WTC11 (cell line): ENCODE data around the gene FAM111A. TPM values are rescaled to one million over a fixed set of nuclear protein-coding genes. Genes with fewer than 3 reads are reported as not detected.

Experiments used
- ATAC-seq: fragments of 200-7000 bp; cut with Tn5 transposase; 2 replicates; pipeline ENCODE4 v1.10.0; 2021; ENCODE audit warnings: mild to moderate bottlenecking, moderate library complexity
- CTCF ChIA-PET: fragments of 300-600 bp; sonication (Branson Sonifier 250); formaldehyde crosslinking; loops from one replicate; lab custom pipeline; 2021; ENCODE audit warnings: antibody characterized with exemption; lab: Charles Lee
- POLR2A ChIA-PET: fragments of 350-600 bp; sonication (Branson Sonifier 250); formaldehyde crosslinking; loops from one replicate; lab custom pipeline; 2021; ENCODE audit warnings: antibody characterized with exemption; lab: Charles Lee
- DNase-seq: peaks from one replicate; pipeline ENCODE4 v3.0.0; 2021; ENCODE audit warnings: low spot score
- H3K27ac Mint-ChIP-seq: 2 replicates; pipeline ENCODE4 v1.8.0; 2021; ENCODE audit warnings: mixed read lengths
- H3K27me3 Mint-ChIP-seq: 2 replicates; pipeline ENCODE4 v1.8.0; 2021; ENCODE audit warnings: low read depth, mild to moderate bottlenecking, moderate library complexity, mixed read lengths
- H3K36me3 Mint-ChIP-seq: 2 replicates; pipeline ENCODE4 v1.8.0; 2021; ENCODE audit warnings: mixed read lengths
- H3K4me1 Mint-ChIP-seq: 2 replicates; pipeline ENCODE4 v1.8.0; 2022; ENCODE audit warnings: mixed read lengths
- H3K4me3 Mint-ChIP-seq: 2 replicates; pipeline ENCODE4 v1.8.0; 2021; ENCODE audit warnings: mild to moderate bottlenecking, moderate library complexity, mixed read lengths
- H3K9me3 Mint-ChIP-seq: 2 replicates; pipeline ENCODE4 v1.8.0; 2021; ENCODE audit warnings: mixed read lengths
- ESRRA ChIP-seq: sonication (generic); formaldehyde crosslinking; IDR thresholded peaks from 2 replicates; pipeline ENCODE4 v1.8.1; 2022; ENCODE audit warnings: mild to moderate bottlenecking, missing genetic modification reagents, borderline replicate concordance
- ETV6 ChIP-seq: sonication (generic); formaldehyde crosslinking; IDR thresholded peaks from 2 replicates; pipeline ENCODE4 v1.8.1; 2022; ENCODE audit warnings: mild to moderate bottlenecking, missing genetic modification reagents
- GABPB1 ChIP-seq: sonication (generic); formaldehyde crosslinking; IDR thresholded peaks from 2 replicates; pipeline ENCODE4 v1.8.1; 2023; ENCODE audit warnings: mild to moderate bottlenecking, missing genetic modification reagents
- GTF2I ChIP-seq: fragments of 250-450 bp; sonication (Bioruptor Pico); conservative IDR thresholded peaks from 2 replicates; pipeline ENCODE4 v1.4.0; 2021; ENCODE audit warnings: mild to moderate bottlenecking
- JAZF1 ChIP-seq: fragments of 250-450 bp; sonication (Bioruptor Pico); IDR thresholded peaks from 2 replicates; pipeline ENCODE4 v1.9.0; 2021; ENCODE audit warnings: moderate library complexity, mild to moderate bottlenecking, inconsistent platforms
- MYBL2 ChIP-seq: sonication (generic); formaldehyde crosslinking; IDR thresholded peaks from 2 replicates; pipeline ENCODE4 v1.8.1; 2023; ENCODE audit warnings: mild to moderate bottlenecking, moderate library complexity, missing genetic modification reagents
- NR3C1 ChIP-seq: sonication (generic); formaldehyde crosslinking; conservative IDR thresholded peaks from 2 replicates; pipeline ENCODE4 v1.8.1; 2023; ENCODE audit warnings: low read depth, mild to moderate bottlenecking, missing genetic modification reagents
- SMAD3 ChIP-seq: sonication (generic); formaldehyde crosslinking; IDR thresholded peaks from 2 replicates; pipeline ENCODE4 v1.8.0; 2022; ENCODE audit warnings: missing genetic modification reagents, mild to moderate bottlenecking, borderline replicate concordance
- TEAD1 ChIP-seq: sonication (generic); formaldehyde crosslinking; IDR thresholded peaks from 2 replicates; pipeline ENCODE4 v1.8.0; 2022; ENCODE audit warnings: mild to moderate bottlenecking, missing genetic modification reagents
- TP53 ChIP-seq: sonication (generic); formaldehyde crosslinking; IDR thresholded peaks from 2 replicates; pipeline ENCODE4 v1.8.1; 2023; ENCODE audit warnings: mild to moderate bottlenecking, missing genetic modification reagents
- ZNF138 ChIP-seq: sonication (generic); formaldehyde crosslinking; conservative IDR thresholded peaks from 2 replicates; pipeline ENCODE4 v1.8.1; 2022; ENCODE audit warnings: mild to moderate bottlenecking, moderate library complexity, missing genetic modification reagents
- ZNF317 ChIP-seq: sonication (generic); formaldehyde crosslinking; IDR thresholded peaks from 2 replicates; pipeline ENCODE4 v1.8.1; 2023; ENCODE audit warnings: low read depth, mild to moderate bottlenecking, moderate library complexity, missing genetic modification reagents, borderline replicate concordance
- ZNF396 ChIP-seq: fragments of 250-450 bp; sonication (Bioruptor Pico); IDR thresholded peaks from 2 replicates; pipeline ENCODE4 v1.8.0; 2021; ENCODE audit warnings: mild to moderate bottlenecking, moderate library complexity, borderline replicate concordance
- total RNA-seq: library from RNA; stranded (reverse); gene quantifications from 3 replicates; pipeline ENCODE4 v1.2.3, GENCODE V29; 2021
- TF ChIP-seq, protein P1 (sequence below): fragments of 250-450 bp; sonication (Bioruptor Pico); IDR thresholded peaks from 2 replicates; pipeline ENCODE4 v1.9.0; 2021; ENCODE audit warnings: moderate library complexity, mild to moderate bottlenecking, inconsistent platforms, borderline replicate concordance
- TF ChIP-seq, protein P2 (sequence below): sonication (generic); formaldehyde crosslinking; IDR thresholded peaks from 2 replicates; pipeline ENCODE4 v1.8.0; 2022; ENCODE audit warnings: mild to moderate bottlenecking, missing genetic modification reagents
- TF ChIP-seq, protein P3 (sequence below): sonication (generic); formaldehyde crosslinking; IDR thresholded peaks from 2 replicates; pipeline ENCODE4 v1.8.1; 2023; ENCODE audit warnings: mild to moderate bottlenecking, moderate library complexity, missing genetic modification reagents
- TF ChIP-seq, protein P4 (sequence below): sonication (generic); formaldehyde crosslinking; conservative IDR thresholded peaks from 2 replicates; pipeline ENCODE4 v1.8.1; 2023; ENCODE audit warnings: mild to moderate bottlenecking, low read depth, missing genetic modification reagents, moderate library complexity
- TF ChIP-seq, protein P5 (sequence below): fragments of 250-450 bp; sonication (Bioruptor Pico); IDR thresholded peaks from 2 replicates; pipeline ENCODE4 v1.9.0; 2021; ENCODE audit warnings: mild to moderate bottlenecking
- TF ChIP-seq, protein P6 (sequence below): sonication (generic); formaldehyde crosslinking; IDR thresholded peaks from 2 replicates; pipeline ENCODE4 v1.8.1; 2022; ENCODE audit warnings: missing genetic modification reagents, borderline replicate concordance
- TF ChIP-seq, protein P7 (sequence below): fragments of 250-450 bp; sonication (Bioruptor Pico); conservative IDR thresholded peaks from 2 replicates; pipeline ENCODE4 v1.9.0; 2021; ENCODE audit warnings: mild to moderate bottlenecking
- TF ChIP-seq, protein P8 (sequence below): fragments of 250-450 bp; sonication (Bioruptor Pico); IDR thresholded peaks from 2 replicates; pipeline ENCODE4 v2.1.2; 2022; ENCODE audit warnings: mild to moderate bottlenecking, moderate library complexity

The FAM111A gene
- total RNA-seq, 1 experiment from 2014 or later, result 18.8 TPM

DNA sequence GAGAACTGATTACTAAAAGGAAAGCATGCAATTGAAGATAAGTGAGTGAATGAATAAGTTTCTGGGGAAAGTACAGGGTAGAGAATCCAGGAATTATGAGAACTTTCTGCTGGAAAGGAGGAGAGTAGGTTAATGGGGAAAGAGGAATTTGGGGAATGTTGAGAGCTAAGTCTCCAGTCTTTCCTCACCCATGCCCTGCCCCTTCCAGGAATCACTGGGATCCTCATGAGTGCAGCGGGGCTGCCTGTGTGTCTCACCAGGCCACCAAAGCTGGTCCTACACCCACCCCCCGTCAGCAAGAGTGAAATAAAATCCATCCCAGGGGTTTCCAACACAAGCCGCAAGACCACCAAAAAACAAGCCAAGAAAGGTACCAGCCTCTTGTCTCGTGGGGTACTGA is 46.3 kb downstream of the FAM111A start:
- CTCF ChIA-PET, result no interaction called here
- no peaks in the 10 kb centered on the region for H3K9me3 Mint-ChIP-seq
- POLR2A ChIA-PET, result no interaction called here
- no peak for DNase-seq
- H3K27me3 Mint-ChIP-seq, result no peaks in the 10 kb centered on the region
- no peak overlapping the region for H3K27ac Mint-ChIP-seq
- H3K4me3 Mint-ChIP-seq, result no peak overlapping the region
- peaks cover 34% of the 10 kb centered on the region for H3K36me3 Mint-ChIP-seq
- peaks cover 16% of the 10 kb centered on the region for H3K4me1 Mint-ChIP-seq
- no peak for ATAC-seq
- TF ChIP-seq NR3C1, result no peak
- TF ChIP-seq MYBL2 (CRISPR knock-in tag), result no peak
- TF ChIP-seq ZNF138, result no peak

DNA sequence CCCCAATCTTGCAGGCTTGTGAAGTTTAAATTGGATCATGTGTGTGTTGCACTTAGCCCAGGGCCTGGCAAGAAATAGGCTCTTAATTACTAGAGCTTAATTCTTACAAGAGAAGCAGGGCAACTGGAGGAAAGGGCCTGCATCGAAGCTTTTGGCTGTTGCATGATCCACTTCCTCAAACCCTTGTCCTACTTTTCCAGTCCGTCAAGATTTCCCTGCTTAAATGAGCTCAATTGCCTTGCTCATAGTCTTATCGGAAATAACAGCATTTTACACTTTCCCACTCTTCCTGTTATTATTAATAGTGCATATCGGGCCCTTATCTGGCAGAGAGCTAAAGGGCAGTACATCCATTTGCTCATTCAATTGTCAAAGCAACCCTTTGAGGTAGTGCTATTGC is 47.3 kb downstream of the FAM111A start:
- Mint-ChIP-seq H3K27ac (no peak overlapping the region), H3K36me3 (peaks cover 44% of the 10 kb centered on the region), H3K4me1 (peaks cover 8% of the 10 kb centered on the region), H3K4me3 (no peak overlapping the region), H3K9me3 (no peaks in the 10 kb centered on the region), H3K27me3 (no peaks in the 10 kb centered on the region)
- ChIA-PET POLR2A (no interaction called here), CTCF (interaction anchor here (1.0 to 3.1 kb wide), 4 partner anchors 11 to 32 kb away, joined by 3 to 13 read pairs (median 5); partner anchors contain the start of gene DTX4)
- TF ChIP-seq, protein P1, sequence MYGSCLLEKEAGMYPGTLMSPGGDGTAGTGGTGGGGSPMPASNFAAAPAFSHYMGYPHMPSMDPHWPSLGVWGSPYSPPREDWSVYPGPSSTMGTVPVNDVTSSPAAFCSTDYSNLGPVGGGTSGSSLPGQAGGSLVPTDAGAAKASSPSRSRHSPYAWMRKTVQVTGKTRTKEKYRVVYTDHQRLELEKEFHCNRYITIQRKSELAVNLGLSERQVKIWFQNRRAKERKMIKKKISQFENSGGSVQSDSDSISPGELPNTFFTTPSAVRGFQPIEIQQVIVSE, result no peak
- TF ChIP-seq ZNF396 (CRISPR knock-in tag) (no peak), GTF2I (CRISPR knock-in tag) (no peak), ETV6 (CRISPR knock-in tag) (no peak)
- no peak for ATAC-seq
- no peak for DNase-seq

DNA sequence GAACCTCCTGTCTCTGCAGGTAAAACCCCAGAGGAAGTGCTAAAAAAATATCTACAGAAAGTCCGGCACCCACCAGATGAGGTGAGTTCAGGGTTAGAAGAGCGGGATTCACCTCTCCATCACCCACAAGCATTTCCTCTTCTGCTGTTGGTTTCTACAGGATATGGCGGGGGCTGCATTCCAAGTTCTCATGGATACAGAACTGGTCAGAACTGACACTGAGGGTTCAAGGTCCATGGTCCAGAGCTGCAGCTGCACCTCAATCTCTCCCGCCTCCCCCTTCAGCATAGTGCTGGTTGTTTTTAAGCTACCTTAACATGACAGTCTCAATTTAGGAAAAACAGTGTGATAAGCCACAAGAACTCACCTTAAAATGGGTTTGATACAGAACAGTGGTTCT is 48.4 kb downstream of the FAM111A start:
- Mint-ChIP-seq H3K36me3 (peaks cover 55% of the 10 kb centered on the region), H3K4me1 (peaks cover 2% of the 10 kb centered on the region), H3K9me3 (peaks cover 8% of the 10 kb centered on the region), H3K27me3 (no peaks in the 10 kb centered on the region), H3K27ac (no peak overlapping the region), H3K4me3 (no peak overlapping the region)
- ATAC-seq (no peak), DNase-seq (no peak)
- CTCF ChIA-PET, result interaction anchor here (2.0 to 3.1 kb wide), 2 partner anchors 10 to 19 kb away, joined by 7 to 13 read pairs; partner anchors contain the start of gene DTX4
- POLR2A ChIA-PET, result no interaction called here
- TF ChIP-seq ESRRA (no peak), ETV6 (CRISPR knock-in tag) (no peak), ZNF317 (CRISPR knock-in tag) (no peak), TEAD1 (CRISPR knock-in tag) (no peak), SMAD3 (CRISPR knock-in tag) (no peak), JAZF1 (CRISPR knock-in tag) (no peak), TP53 (CRISPR knock-in tag) (no peak), GABPB1 (CRISPR knock-in tag) (no peak)
- TF ChIP-seq, protein P2, sequence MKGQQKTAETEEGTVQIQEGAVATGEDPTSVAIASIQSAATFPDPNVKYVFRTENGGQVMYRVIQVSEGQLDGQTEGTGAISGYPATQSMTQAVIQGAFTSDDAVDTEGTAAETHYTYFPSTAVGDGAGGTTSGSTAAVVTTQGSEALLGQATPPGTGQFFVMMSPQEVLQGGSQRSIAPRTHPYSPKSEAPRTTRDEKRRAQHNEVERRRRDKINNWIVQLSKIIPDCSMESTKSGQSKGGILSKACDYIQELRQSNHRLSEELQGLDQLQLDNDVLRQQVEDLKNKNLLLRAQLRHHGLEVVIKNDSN (CRISPR knock-in tag), result no peak
- TF ChIP-seq, protein P3, sequence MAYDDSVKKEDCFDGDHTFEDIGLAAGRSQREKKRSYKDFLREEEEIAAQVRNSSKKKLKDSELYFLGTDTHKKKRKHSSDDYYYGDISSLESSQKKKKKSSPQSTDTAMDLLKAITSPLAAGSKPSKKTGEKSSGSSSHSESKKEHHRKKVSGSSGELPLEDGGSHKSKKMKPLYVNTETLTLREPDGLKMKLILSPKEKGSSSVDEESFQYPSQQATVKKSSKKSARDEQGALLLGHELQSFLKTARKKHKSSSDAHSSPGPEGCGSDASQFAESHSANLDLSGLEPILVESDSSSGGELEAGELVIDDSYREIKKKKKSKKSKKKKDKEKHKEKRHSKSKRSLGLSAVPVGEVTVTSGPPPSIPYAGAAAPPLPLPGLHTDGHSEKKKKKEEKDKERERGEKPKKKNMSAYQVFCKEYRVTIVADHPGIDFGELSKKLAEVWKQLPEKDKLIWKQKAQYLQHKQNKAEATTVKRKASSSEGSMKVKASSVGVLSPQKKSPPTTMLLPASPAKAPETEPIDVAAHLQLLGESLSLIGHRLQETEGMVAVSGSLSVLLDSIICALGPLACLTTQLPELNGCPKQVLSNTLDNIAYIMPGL, result no peak
- TF ChIP-seq, protein P4, sequence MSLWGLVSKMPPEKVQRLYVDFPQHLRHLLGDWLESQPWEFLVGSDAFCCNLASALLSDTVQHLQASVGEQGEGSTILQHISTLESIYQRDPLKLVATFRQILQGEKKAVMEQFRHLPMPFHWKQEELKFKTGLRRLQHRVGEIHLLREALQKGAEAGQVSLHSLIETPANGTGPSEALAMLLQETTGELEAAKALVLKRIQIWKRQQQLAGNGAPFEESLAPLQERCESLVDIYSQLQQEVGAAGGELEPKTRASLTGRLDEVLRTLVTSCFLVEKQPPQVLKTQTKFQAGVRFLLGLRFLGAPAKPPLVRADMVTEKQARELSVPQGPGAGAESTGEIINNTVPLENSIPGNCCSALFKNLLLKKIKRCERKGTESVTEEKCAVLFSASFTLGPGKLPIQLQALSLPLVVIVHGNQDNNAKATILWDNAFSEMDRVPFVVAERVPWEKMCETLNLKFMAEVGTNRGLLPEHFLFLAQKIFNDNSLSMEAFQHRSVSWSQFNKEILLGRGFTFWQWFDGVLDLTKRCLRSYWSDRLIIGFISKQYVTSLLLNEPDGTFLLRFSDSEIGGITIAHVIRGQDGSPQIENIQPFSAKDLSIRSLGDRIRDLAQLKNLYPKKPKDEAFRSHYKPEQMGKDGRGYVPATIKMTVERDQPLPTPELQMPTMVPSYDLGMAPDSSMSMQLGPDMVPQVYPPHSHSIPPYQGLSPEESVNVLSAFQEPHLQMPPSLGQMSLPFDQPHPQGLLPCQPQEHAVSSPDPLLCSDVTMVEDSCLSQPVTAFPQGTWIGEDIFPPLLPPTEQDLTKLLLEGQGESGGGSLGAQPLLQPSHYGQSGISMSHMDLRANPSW (CRISPR knock-in tag), result no peak
- TF ChIP-seq, protein P5, sequence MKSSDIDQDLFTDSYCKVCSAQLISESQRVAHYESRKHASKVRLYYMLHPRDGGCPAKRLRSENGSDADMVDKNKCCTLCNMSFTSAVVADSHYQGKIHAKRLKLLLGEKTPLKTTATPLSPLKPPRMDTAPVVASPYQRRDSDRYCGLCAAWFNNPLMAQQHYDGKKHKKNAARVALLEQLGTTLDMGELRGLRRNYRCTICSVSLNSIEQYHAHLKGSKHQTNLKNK (CRISPR knock-in tag), result no peak
- TF ChIP-seq, protein P6, sequence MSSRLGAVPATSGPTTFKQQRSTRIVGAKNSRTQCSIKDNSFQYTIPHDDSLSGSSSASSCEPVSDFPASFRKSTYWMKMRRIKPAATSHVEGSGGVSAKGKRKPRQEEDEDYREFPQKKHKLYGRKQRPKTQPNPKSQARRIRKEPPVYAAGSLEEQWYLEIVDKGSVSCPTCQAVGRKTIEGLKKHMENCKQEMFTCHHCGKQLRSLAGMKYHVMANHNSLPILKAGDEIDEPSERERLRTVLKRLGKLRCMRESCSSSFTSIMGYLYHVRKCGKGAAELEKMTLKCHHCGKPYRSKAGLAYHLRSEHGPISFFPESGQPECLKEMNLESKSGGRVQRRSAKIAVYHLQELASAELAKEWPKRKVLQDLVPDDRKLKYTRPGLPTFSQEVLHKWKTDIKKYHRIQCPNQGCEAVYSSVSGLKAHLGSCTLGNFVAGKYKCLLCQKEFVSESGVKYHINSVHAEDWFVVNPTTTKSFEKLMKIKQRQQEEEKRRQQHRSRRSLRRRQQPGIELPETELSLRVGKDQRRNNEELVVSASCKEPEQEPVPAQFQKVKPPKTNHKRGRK (CRISPR knock-in tag), result no peak
- TF ChIP-seq, protein P7, sequence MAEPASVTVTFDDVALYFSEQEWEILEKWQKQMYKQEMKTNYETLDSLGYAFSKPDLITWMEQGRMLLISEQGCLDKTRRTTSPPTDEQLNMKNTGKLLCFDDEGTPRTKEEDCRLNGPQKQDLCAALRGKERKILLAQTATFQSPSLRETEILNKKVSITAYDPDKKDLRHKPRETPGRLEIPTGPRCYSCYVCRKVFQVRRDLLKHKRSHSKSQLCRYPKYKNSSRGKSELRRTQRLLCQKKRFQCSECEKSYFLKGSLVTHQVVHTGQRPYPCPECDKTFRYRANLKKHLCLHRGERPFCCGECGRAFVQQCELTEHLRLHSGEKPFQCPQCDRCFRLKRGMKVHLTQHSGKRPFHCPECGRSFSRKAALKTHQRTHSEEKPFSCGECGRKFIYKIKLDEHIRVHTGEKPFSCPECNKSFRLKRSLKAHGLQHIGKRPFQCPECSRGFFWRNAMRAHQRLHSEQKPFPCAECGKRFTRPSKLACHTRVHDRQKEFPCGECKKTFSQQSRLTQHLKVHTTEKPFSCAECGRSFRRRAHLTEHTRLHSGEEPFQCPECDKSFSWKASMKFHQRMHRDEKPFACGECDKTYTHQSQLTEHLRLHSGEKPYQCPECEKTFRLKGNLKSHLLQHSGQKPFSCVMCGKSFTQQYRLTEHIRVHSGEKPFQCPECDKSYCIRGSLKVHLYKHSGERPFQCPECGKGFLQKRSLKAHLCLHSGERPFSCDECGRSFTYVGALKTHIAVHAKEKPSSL (CRISPR knock-in tag), result no peak
- TF ChIP-seq, protein P8, sequence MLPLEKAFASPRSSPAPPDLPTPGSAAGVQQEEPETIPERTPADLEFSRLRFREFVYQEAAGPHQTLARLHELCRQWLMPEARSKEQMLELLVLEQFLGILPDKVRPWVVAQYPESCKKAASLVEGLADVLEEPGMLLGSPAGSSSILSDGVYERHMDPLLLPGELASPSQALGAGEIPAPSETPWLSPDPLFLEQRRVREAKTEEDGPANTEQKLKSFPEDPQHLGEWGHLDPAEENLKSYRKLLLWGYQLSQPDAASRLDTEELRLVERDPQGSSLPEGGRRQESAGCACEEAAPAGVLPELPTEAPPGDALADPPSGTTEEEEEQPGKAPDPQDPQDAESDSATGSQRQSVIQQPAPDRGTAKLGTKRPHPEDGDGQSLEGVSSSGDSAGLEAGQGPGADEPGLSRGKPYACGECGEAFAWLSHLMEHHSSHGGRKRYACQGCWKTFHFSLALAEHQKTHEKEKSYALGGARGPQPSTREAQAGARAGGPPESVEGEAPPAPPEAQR, result no peak
